ENCODE results near the gene DDX10. TPM values are rescaled to one million over a fixed set of nuclear protein-coding genes. Genes with fewer than 3 reads are reported as not detected.

DDX10 gene
- total and polyA plus RNA-seq, 2 experiments from 2014 or later = 32.4 to 37.8 TPM

- TF ChIP-seq ZNF462 (CRISPR knock-in tag; IDR thresholded peaks at IDR 0.05) (no peak), ETS1 (IDR thresholded peaks at IDR 0.05) (no peak), STAT1 (IDR thresholded peaks at IDR 0.05; ENCODE audit: unreplicated experiment) (no peak), ZNF114 (CRISPR knock-in tag; IDR thresholded peaks at IDR 0.05) (no peak), EZH2phosphoT487 (IDR thresholded peaks at IDR 0.05; ENCODE audit: unreplicated experiment) (no peak), ZNF331 (CRISPR knock-in tag; IDR thresholded peaks at IDR 0.05; ENCODE audit: low read depth) (no peak), JUNB (IDR thresholded peaks at IDR 0.05; ENCODE audit: unreplicated experiment) (no peak), CTCF (conservative IDR thresholded peaks at IDR 0.05; ENCODE audit: low read depth in 2 of 2) (no peak), REST (IDR thresholded peaks at IDR 0.05; ENCODE audit: unreplicated experiment) (no peak)
Observed at GRCh38 chr11:108909041-108909440, 244.2 kb downstream of the DDX10 start (continued).
